Endothelial cell of umbilical vein (primary cell): ENCODE measurements around the gene PHYH. TPM values are rescaled to one million over a fixed set of nuclear protein-coding genes. Genes with fewer than 3 reads are reported as not detected.

Experiments
- BruUV-seq: library from RNA; stranded (reverse); fragments of 400-500 nt; replicated peaks from 2 replicates; lab custom pipeline; 2021; lab: Mats Ljungman, UMichigan
- CTCF ChIA-PET: fragments of 300-600, 350-600 bp; sonication (Branson Sonifier 250); formaldehyde crosslinking; loops from one replicate; lab custom pipeline; 2021; ENCODE audit warnings: antibody characterized with exemption, inconsistent platforms; lab: Charles Lee
- POLR2A ChIA-PET: fragments of 300-600, 350-600 bp; sonication (Branson Sonifier 250); formaldehyde crosslinking; loops from one replicate; lab custom pipeline; 2021; ENCODE audit warnings: antibody characterized with exemption, inconsistent platforms; lab: Charles Lee
- DNase-seq: peaks from one replicate; pipeline ENCODE4 v3.0.0-alpha.2; 2011; ENCODE audit warnings: low read depth, low spot score
- FAIRE-seq: peaks from 2 replicates; lab custom pipeline; 2011; peaks lifted over from hg19 to GRCh38; lab: Jason Lieb, UNC
- H2AFZ ChIP-seq: 2 replicates; pipeline ENCODE4 v1.6.0; 2012; ENCODE audit warnings: low read depth, low read length, control low read depth, inconsistent platforms
- H3K27ac ChIP-seq: 2 replicates; pipeline ENCODE4 v1.5.1; 2011; ENCODE audit warnings: low read depth, mild to moderate bottlenecking, control low read depth, low read length, moderate library complexity; ENCODE audit not compliant: insufficient read depth
- H3K27me3 ChIP-seq, 2 experiments: 2 replicates each; pipeline versions ENCODE4 v1.6.0 to v1.6.1; 2011; ENCODE audit warnings: low read length in 2 of 2, mixed read lengths in 1 of 2; ENCODE audit not compliant: control insufficient read depth in 2 of 2, insufficient read depth in 2 of 2
- H3K36me3 ChIP-seq, 2 experiments: 2 replicates in 1 of 2; 3 replicates in 1 of 2; pipeline ENCODE4 v1.5.1; 2011; ENCODE audit warnings: low read length in 2 of 2, mild to moderate bottlenecking in 1 of 2, moderate library complexity in 1 of 2; ENCODE audit not compliant: control insufficient read depth in 2 of 2, insufficient read depth in 2 of 2; ENCODE audit errors: extremely low read depth in 1 of 2
- H3K4me1 ChIP-seq: 3 replicates; pipeline ENCODE4 v1.5.1; 2011; ENCODE audit warnings: mild to moderate bottlenecking, low read length; ENCODE audit not compliant: control insufficient read depth, insufficient read depth; ENCODE audit errors: extremely low read depth
- H3K4me2 ChIP-seq: 2 replicates; pipeline ENCODE4 v1.6.1; 2011; ENCODE audit warnings: low read length, control low read depth, mixed read lengths; ENCODE audit not compliant: insufficient read depth
- H3K4me3 ChIP-seq, 3 experiments: fragments of 200-600 bp in 1 of 3; sonication (generic), shearing (Covaris generic) in 1 of 3; replicated peaks in 1 of 3; 2 replicates each; pipeline ENCODE4 v1.5.1; 2011 to 2016; ENCODE audit warnings: control low read depth in 3 of 3, low read length in 3 of 3, mild to moderate bottlenecking in 2 of 3, inconsistent platforms in 1 of 3, low read depth in 1 of 3, moderate library complexity in 1 of 3; ENCODE audit not compliant: insufficient read depth in 1 of 3
- H3K79me2 ChIP-seq: 2 replicates; pipeline ENCODE4 v1.6.0; 2012; ENCODE audit warnings: low read length, inconsistent platforms; ENCODE audit not compliant: control insufficient read depth, insufficient read depth
- H3K9ac ChIP-seq: replicated peaks from 2 replicates; pipeline ENCODE3; 2011; ENCODE audit warnings: low read length, control low read depth; ENCODE audit not compliant: insufficient read depth; ENCODE audit errors: extremely low read depth
- H3K9me1 ChIP-seq: replicated peaks from 3 replicates; pipeline ENCODE4 v1.6.0; 2011; ENCODE audit warnings: mild to moderate bottlenecking, low read length; ENCODE audit not compliant: control insufficient read depth, insufficient read depth; ENCODE audit errors: extremely low read depth
- H3K9me3 ChIP-seq: replicated peaks from 2 replicates; pipeline ENCODE4 v1.5.1; 2012; ENCODE audit warnings: low read length, inconsistent platforms; ENCODE audit not compliant: control insufficient read depth, insufficient read depth
- H4K20me1 ChIP-seq: replicated peaks from 2 replicates; pipeline ENCODE3; 2011; ENCODE audit warnings: mild to moderate bottlenecking, low read length; ENCODE audit not compliant: control insufficient read depth, insufficient read depth; ENCODE audit errors: extremely low read depth
- POLR2A ChIP-seq: IDR thresholded peaks from 2 replicates; pipeline ENCODE4 v1.6.1; 2012; ENCODE audit warnings: low read depth, mild to moderate bottlenecking, control low read depth, low read length
- dilution Hi-C: fragments of 300-500 bp; cut with MboI; formaldehyde crosslinking; loops from one replicate; pipeline ENCODE4 v1.15.0; 2019; ENCODE audit warnings: low sequenced_read_pairs; ENCODE audit not compliant: extremely low pct_ligation_motif_present
- intact Hi-C: fragments of 100-400 bp; cut with micrococcal nuclease; formaldehyde crosslinking; loops from one replicate; pipeline ENCODE4 v1.10.0; 2022
- polyA plus RNA-seq, 4 experiments: library from polyadenylated mRNA; depleted of rRNA in 3 of 4; stranded (reverse) in 3 of 4; unstranded in 1 of 4; fragments of >200 nt; gene quantifications; 2 replicates each; pipeline versions ENCODE4 v1.2.1 to v1.2.3, GENCODE V29; 2011 to 2012; ENCODE audit warnings: missing spikeins in 1 of 4
- total RNA-seq: library from RNA; stranded (reverse); gene quantifications from 2 replicates; pipeline ENCODE4 v1.2.3, GENCODE V29; 2021

PHYH gene
- total and polyA plus RNA-seq, 2 donors (not counting 3 experiments of a cell fraction or from before 2014, with no cell fraction given), result 4.7 to 9.4 TPM

- intact Hi-C loops, result no loop called here
- FAIRE-seq (no peak), DNase-seq (no peak)
- POLR2A ChIA-PET, result no interaction called here
- no peaks in the 10 kb centered on the region for H3K36me3 ChIP-seq
- H3K9me1 ChIP-seq, result no peaks in the 10 kb centered on the region
- no peak overlapping the region for H3K27ac ChIP-seq
- dilution Hi-C loops, result no loop called here
- H3K4me3 ChIP-seq, result no peak overlapping the region
- no TSS peak for BruUV-seq
- CTCF ChIA-PET, result no interaction called here
- peaks cover 3 to 6% of the 10 kb centered on the region in 2 experiments for H3K27me3 ChIP-seq
- no peak overlapping the region for H3K4me2 ChIP-seq
- no peak overlapping the region for H2AFZ ChIP-seq
- H3K9me3 ChIP-seq, result no peaks in the 10 kb centered on the region
- no peak for TF ChIP-seq POLR2A
- no peaks in the 10 kb centered on the region for H4K20me1 ChIP-seq
- no peaks in the 10 kb centered on the region for H3K79me2 ChIP-seq
- no peak overlapping the region for H3K9ac ChIP-seq
- H3K4me1 ChIP-seq, result no peaks in the 10 kb centered on the region
Measured at GRCh38 chr10:13231190-13231589, 68.7 kb downstream of the PHYH start.

Other genes with a start within 250 kb of the PHYH start
- gene OPTN, start 199.9 kb downstream of the PHYH start, total RNA-seq, result 79.9 and 94.2 TPM in 2 replicates
- 22.1 and 22.7 TPM in 2 replicates for gene OPTN, start 199.9 kb downstream of the PHYH start, polyA plus RNA-seq
- gene MCM10, start 138.5 kb downstream of the PHYH start, total RNA-seq, result 28.7 and 31.6 TPM in 2 replicates
- 1.9 and 3.3 TPM in 2 replicates for gene MCM10, start 138.5 kb downstream of the PHYH start, polyA plus RNA-seq
- gene UCMA, start 65.7 kb downstream of the PHYH start, total RNA-seq, result not detected in 2 replicates
- gene UCMA, start 65.7 kb downstream of the PHYH start, polyA plus RNA-seq, result not detected in 2 replicates
- 55.4 and 59.9 TPM in 2 replicates for gene SEPHS1, start 48.2 kb upstream of the PHYH start, total RNA-seq
- gene SEPHS1, start 48.2 kb upstream of the PHYH start, polyA plus RNA-seq, result 31.6 and 40.6 TPM in 2 replicates
- 30.8 and 31.7 TPM in 2 replicates for gene BEND7, start 228.9 kb upstream of the PHYH start, total RNA-seq
- gene BEND7, start 228.9 kb upstream of the PHYH start, polyA plus RNA-seq, result 4.8 and 7.3 TPM in 2 replicates